Sigmoid colon (tissue), 7 donors: ENCODE results near the gene PTPRE. TPM values are rescaled to one million over a fixed set of nuclear protein-coding genes. Genes with fewer than 3 reads are reported as not detected.

Experiments
- DNase-seq: peaks from one replicate; pipeline ENCODE4 v3.0.0-alpha.2; 2019
- H3K27ac ChIP-seq, 4 donors: fragments of 200-600 bp; sonication (generic); one replicate each; pipeline ENCODE4 v1.5.1; 2016 to 2019; ENCODE audit warnings: mild to moderate bottlenecking in 1 of 4
- H3K27me3 ChIP-seq, 3 donors: fragments of 200-600 bp; sonication (generic); one replicate each; pipeline ENCODE4 v1.5.1; 2019; ENCODE audit warnings: mild to moderate bottlenecking in 1 of 3
- H3K36me3 ChIP-seq, 4 donors: fragments of 200-600 bp; sonication (generic); one replicate each; pipeline ENCODE4 v1.5.1; 2016 to 2019
- H3K4me1 ChIP-seq, 4 donors: fragments of 200-600 bp; sonication (generic); one replicate each; pipeline ENCODE4 v1.5.1; 2017 to 2019
- H3K4me3 ChIP-seq, 4 donors: fragments of 200-600 bp; sonication (generic); one replicate each; pipeline ENCODE4 v1.5.1; 2017 to 2019; ENCODE audit warnings: mild to moderate bottlenecking in 2 of 4, moderate library complexity in 1 of 4
- H3K9me3 ChIP-seq, 4 donors: fragments of 200-600 bp in 3 of 4; sonication (generic) in 3 of 4; one replicate each; pipeline versions ENCODE4 v1.5.1 to v1.6.1; 2013 to 2019
- CTCF ChIP-seq, 4 experiments: fragments of 450-650 bp in 3 of 4; fragments of 200-600 bp in 1 of 4; IDR thresholded peaks; one replicate each; pipeline ENCODE4 v1.5.1; 2016 to 2019; ENCODE audit warnings: antibody characterized with exemption in 4 of 4, mild to moderate bottlenecking in 3 of 4, moderate library complexity in 2 of 4
- EP300 ChIP-seq, 4 donors: sonication (generic); formaldehyde crosslinking; IDR thresholded peaks; one replicate each; pipeline ENCODE4 v1.6.1; 2017; ENCODE audit warnings: antibody characterized with exemption in 4 of 4
- POLR2A ChIP-seq, 2 donors: fragments of 450-650 bp; IDR thresholded peaks; one replicate each; pipeline ENCODE4 v1.6.1; 2016; ENCODE audit warnings: antibody characterized with exemption in 2 of 2, mild to moderate bottlenecking in 2 of 2, moderate library complexity in 2 of 2
- POLR2AphosphoS5 ChIP-seq, 4 donors: sonication (generic); formaldehyde crosslinking; IDR thresholded peaks; one replicate each; pipeline ENCODE4 v1.6.1; 2017; ENCODE audit warnings: antibody characterized with exemption in 4 of 4
- WGBS, 2 donors: extraction: QIAGEN DNeasy Blood & Tissue Kit; methylation state at CpG; one replicate each; pipeline ENCODE4 v1.1.7; 2013; 5-methylcytosine and 5-hydroxymethylcytosine counted together
- intact Hi-C: fragments of 100-400 bp; cut with DNase I; formaldehyde crosslinking; loops from one replicate; pipeline ENCODE4 v1.15.1; 2023
- polyA plus RNA-seq, 3 donors: library from polyadenylated mRNA; stranded (reverse); fragments of 200-250 nt; gene quantifications; one replicate each; pipeline ENCODE4 v1.2.3, GENCODE V29; 2013
- total RNA-seq, 4 donors: library from RNA; depleted of rRNA; stranded (reverse); fragments of >200 nt; gene quantifications; one replicate each; pipeline ENCODE4 v1.1.0, GENCODE V29; 2016
- donor health status: healthy with polysubstance abuse.
- donor health status: Bipolar disorder and iron deficiency.
- donor health status: healthy.

PTPRE gene
- total and polyA plus RNA-seq, 7 donors: 4.2 to 17.9 (median 11.9) TPM

GRCh38 chr10:127915324-127915723 is 8.4 kb downstream of the PTPRE start:
- Histone ChIP-seq H3K9me3 (no peaks in the 10 kb centered on the region), H3K27ac (no peak overlapping the region), H3K4me3 (no peak overlapping the region), H3K4me1 (peaks cover 0 to 12% (median 9%) of the 10 kb centered on the region in 4 donors), H3K36me3 (no peaks in the 10 kb centered on the region), H3K27me3 (no peaks in the 10 kb centered on the region)
- TF ChIP-seq CTCF (IDR thresholded peaks at IDR 0.05) (no peak), POLR2AphosphoS5 (IDR thresholded peaks at IDR 0.05) (no peak), POLR2A (IDR thresholded peaks at IDR 0.05) (no peak), EP300 (IDR thresholded peaks at IDR 0.05) (no peak)
- no peak for DNase-seq
- intact Hi-C loops: no loop called here
- 86 to 92% methylated on average over 4 of the region's 4 CpGs for WGBS, 2 donors

- no peaks in the 10 kb centered on the region for H3K36me3 ChIP-seq
- no peaks in the 10 kb centered on the region for H3K27me3 ChIP-seq
- peaks cover 0 to 27% (median 10%) of the 10 kb centered on the region in 4 donors for H3K4me1 ChIP-seq
- WGBS, 2 donors: 95 to 96% methylated on average over 9 of the region's 9 CpGs
- DNase-seq: peak; percentile 55
- H3K4me3 ChIP-seq: no peak overlapping the region
- no peaks in the 10 kb centered on the region for H3K9me3 ChIP-seq
- intact Hi-C loops: no loop called here
- TF ChIP-seq EP300 (IDR thresholded peaks at IDR 0.05) (no peak), POLR2AphosphoS5 (IDR thresholded peaks at IDR 0.05) (no peak), POLR2A (IDR thresholded peaks at IDR 0.05) (no peak), CTCF (IDR thresholded peaks at IDR 0.05) (no peak)
- no peak overlapping the region for H3K27ac ChIP-seq
Measured at GRCh38 chr10:127916826-127917225, 9.9 kb downstream of the PTPRE start.

- no peaks in the 10 kb centered on the region for H3K9me3 ChIP-seq
- no peak overlapping the region for H3K27ac ChIP-seq
- WGBS, 2 donors: 87 to 92% methylated on average over 5 of the region's 5 CpGs
- no peak overlapping the region for H3K4me3 ChIP-seq
- peaks cover 0 to 45% (median 20%) of the 10 kb centered on the region in 4 donors for H3K4me1 ChIP-seq
- H3K36me3 ChIP-seq: no peaks in the 10 kb centered on the region
- TF ChIP-seq POLR2AphosphoS5 (IDR thresholded peaks at IDR 0.05): no peak
- TF ChIP-seq CTCF (IDR thresholded peaks at IDR 0.05): no peak
- no peak for TF ChIP-seq EP300 (IDR thresholded peaks at IDR 0.05)
- no peak for TF ChIP-seq POLR2A (IDR thresholded peaks at IDR 0.05)
- intact Hi-C loops: no loop called here
- DNase-seq: peak; percentile 76
- no peaks in the 10 kb centered on the region for H3K27me3 ChIP-seq
Measured at GRCh38 chr10:127918572-127918971, 11.7 kb downstream of the PTPRE start.

GRCh38 chr10:127919418-127920271 is 12.7 kb downstream of the PTPRE start:
- H3K9me3 ChIP-seq: no peaks in the 10 kb centered on the region
- DNase-seq: peak; percentile 52
- intact Hi-C loops: no loop called here
- no peaks in the 10 kb centered on the region for H3K36me3 ChIP-seq
- H3K4me1 ChIP-seq: peaks cover 0 to 48% (median 20%) of the 10 kb centered on the region in 4 donors
- peak overlapping the region in 3 of 4 donors; percentile 12 to 24 (median 12) for H3K27ac ChIP-seq
- H3K4me3 ChIP-seq: no peak overlapping the region
- H3K27me3 ChIP-seq: no peaks in the 10 kb centered on the region
- 50 to 63% methylated on average over 12 of the region's 12 CpGs for WGBS, 2 donors
- no peak for TF ChIP-seq POLR2A (IDR thresholded peaks at IDR 0.05)

GRCh38 chr10:127920306-127921074 is 13.6 kb downstream of the PTPRE start:
- Histone ChIP-seq H3K4me3 (no peak overlapping the region), H3K27ac (peak overlapping the region in 3 of 4 donors; percentile 12 to 24 (median 12)), H3K36me3 (no peaks in the 10 kb centered on the region), H3K4me1 (peaks cover 0 to 48% (median 20%) of the 10 kb centered on the region in 4 donors), H3K27me3 (no peaks in the 10 kb centered on the region), H3K9me3 (no peaks in the 10 kb centered on the region)
- peak; percentile 39 for DNase-seq
- 76 to 88% methylated on average over 11 of the region's 11 CpGs for WGBS, 2 donors
- no peak for TF ChIP-seq EP300 (IDR thresholded peaks at IDR 0.05)
- TF ChIP-seq POLR2AphosphoS5 (IDR thresholded peaks at IDR 0.05): no peak
- TF ChIP-seq POLR2A (IDR thresholded peaks at IDR 0.05): no peak
- no peak for TF ChIP-seq CTCF (IDR thresholded peaks at IDR 0.05)
- intact Hi-C loops: no loop called here
